ENCODE data around the gene KAZN.

Gene KAZN

DNA sequence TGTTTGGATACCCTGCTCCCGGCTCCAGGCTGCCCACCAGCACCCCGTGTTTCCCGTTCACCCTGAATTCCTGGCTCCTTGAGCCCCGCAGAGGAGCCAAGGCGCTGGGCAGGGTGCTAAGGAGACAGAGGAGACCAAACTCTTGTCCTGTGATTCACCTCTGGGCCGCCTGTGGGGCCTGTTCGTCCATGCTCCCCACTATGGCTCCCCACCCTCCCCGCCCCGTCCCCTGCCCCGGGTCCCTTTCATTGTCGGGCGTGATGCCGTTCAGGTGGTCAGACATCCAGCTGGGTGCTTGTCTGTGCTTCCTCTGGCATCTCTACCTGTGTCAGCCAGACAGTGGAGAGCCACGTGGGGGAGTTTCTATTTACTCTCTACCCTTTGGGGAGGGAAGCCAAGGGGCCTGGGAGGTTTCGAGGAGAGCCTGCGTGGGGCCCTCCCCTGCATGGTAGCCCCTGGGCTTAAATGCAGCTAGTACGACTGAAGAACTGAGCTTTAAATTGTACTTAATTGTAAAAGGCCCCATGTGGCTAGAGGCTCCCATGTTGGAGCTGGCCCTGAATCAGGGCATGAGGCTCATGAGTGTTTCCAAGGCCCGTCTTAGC is 333.7 kb downstream of the KAZN start:
- Mint-ChIP-seq H3K9me3 (no peaks in the 10 kb centered on the region), H3K27ac (no peak overlapping the region), H3K36me3 (no peaks in the 10 kb centered on the region), H3K4me3 (no peak overlapping the region), H3K4me1 (no peaks in the 10 kb centered on the region)
- ATAC-seq (no peak), DNase-seq (ENCODE audit: low spot score in 2 of 2) (no peak)

DNA sequence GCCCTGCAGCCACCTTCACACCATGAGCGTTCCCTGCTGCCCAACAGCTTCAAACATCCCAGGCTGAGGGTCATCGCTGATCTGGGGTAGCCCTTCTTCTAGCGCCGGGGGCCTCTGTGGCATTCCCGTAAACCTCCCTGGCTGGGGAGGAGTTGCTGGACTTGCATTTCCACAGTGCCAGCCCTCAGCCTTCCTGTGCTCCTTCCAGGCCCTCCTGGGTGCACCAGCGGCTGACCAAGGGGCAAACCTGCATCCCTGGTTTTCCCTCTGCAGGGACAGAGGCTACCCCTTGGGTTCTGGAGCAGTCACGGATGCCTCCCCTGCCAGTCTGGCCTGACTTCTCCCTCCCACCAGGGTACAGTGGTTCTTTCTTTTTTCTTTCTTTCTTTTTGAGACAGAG is 336.4 kb downstream of the KAZN start:
- no peaks in the 10 kb centered on the region for H3K36me3 Mint-ChIP-seq
- H3K4me1 Mint-ChIP-seq, result no peaks in the 10 kb centered on the region
- H3K27ac Mint-ChIP-seq, result no peak overlapping the region
- no peaks in the 10 kb centered on the region for H3K9me3 Mint-ChIP-seq
- ATAC-seq, result no peak
- no peak overlapping the region for H3K4me3 Mint-ChIP-seq
- no peak for DNase-seq (ENCODE audit: low spot score in 2 of 2)

- DNase-seq (ENCODE audit: low spot score in 2 of 2) (no peak), ATAC-seq (no peak)
- no peak overlapping the region for H3K4me3 Mint-ChIP-seq
- H3K36me3 Mint-ChIP-seq, result no peaks in the 10 kb centered on the region
- H3K27ac Mint-ChIP-seq, result no peak overlapping the region
- H3K4me1 Mint-ChIP-seq, result no peaks in the 10 kb centered on the region
- no peaks in the 10 kb centered on the region for H3K9me3 Mint-ChIP-seq
These were observed 338.3 kb downstream of the KAZN start for GRCh38 chr1:14936815-14937214.

- no peak for ATAC-seq
These were observed 338.9 kb downstream of the KAZN start for GRCh38 chr1:14937288-14937949.

GRCh38 chr1:14939527-14940284 is 341.2 kb downstream of the KAZN start:
- ATAC-seq (no peak), DNase-seq (ENCODE audit: low spot score in 2 of 2) (no peak)
- Mint-ChIP-seq H3K4me1 (no peaks in the 10 kb centered on the region), H3K27ac (no peak overlapping the region), H3K36me3 (no peaks in the 10 kb centered on the region), H3K4me3 (no peak overlapping the region), H3K9me3 (no peaks in the 10 kb centered on the region)

More at GRCh38 chr1:14937288-14937949, 338.9 kb downstream of the KAZN start:
- Mint-ChIP-seq H3K36me3 (no peaks in the 10 kb centered on the region), H3K27ac (peak overlapping the region; percentile 17), H3K4me3 (no peak overlapping the region), H3K9me3 (no peaks in the 10 kb centered on the region), H3K4me1 (no peaks in the 10 kb centered on the region)
- no peak for DNase-seq (ENCODE audit: low spot score in 2 of 2)

GRCh38 chr1:14940285-14940870 is 341.9 kb downstream of the KAZN start:
- no peaks in the 10 kb centered on the region for H3K9me3 Mint-ChIP-seq
- H3K4me3 Mint-ChIP-seq, result no peak overlapping the region

GRCh38 chr1:14941864-14942263 is 343.4 kb downstream of the KAZN start:
- Mint-ChIP-seq H3K27ac (no peak overlapping the region), H3K4me1 (no peaks in the 10 kb centered on the region), H3K9me3 (no peaks in the 10 kb centered on the region), H3K4me3 (no peak overlapping the region), H3K36me3 (no peaks in the 10 kb centered on the region)
- no peak for ATAC-seq
- DNase-seq (ENCODE audit: low spot score in 2 of 2), result no peak

More at GRCh38 chr1:14940285-14940870, 341.9 kb downstream of the KAZN start:
- Mint-ChIP-seq H3K4me1 (no peaks in the 10 kb centered on the region), H3K27ac (no peak overlapping the region), H3K36me3 (no peaks in the 10 kb centered on the region)
- no peak for DNase-seq (ENCODE audit: low spot score in 2 of 2)
- ATAC-seq, result no peak

GRCh38 chr1:14944471-14944985 is 346.0 kb downstream of the KAZN start:
- Mint-ChIP-seq H3K4me3 (no peak overlapping the region), H3K36me3 (no peaks in the 10 kb centered on the region), H3K9me3 (no peaks in the 10 kb centered on the region), H3K4me1 (no peaks in the 10 kb centered on the region), H3K27ac (no peak overlapping the region)
- DNase-seq (ENCODE audit: low spot score in 2 of 2) (no peak), ATAC-seq (no peak)

DNA sequence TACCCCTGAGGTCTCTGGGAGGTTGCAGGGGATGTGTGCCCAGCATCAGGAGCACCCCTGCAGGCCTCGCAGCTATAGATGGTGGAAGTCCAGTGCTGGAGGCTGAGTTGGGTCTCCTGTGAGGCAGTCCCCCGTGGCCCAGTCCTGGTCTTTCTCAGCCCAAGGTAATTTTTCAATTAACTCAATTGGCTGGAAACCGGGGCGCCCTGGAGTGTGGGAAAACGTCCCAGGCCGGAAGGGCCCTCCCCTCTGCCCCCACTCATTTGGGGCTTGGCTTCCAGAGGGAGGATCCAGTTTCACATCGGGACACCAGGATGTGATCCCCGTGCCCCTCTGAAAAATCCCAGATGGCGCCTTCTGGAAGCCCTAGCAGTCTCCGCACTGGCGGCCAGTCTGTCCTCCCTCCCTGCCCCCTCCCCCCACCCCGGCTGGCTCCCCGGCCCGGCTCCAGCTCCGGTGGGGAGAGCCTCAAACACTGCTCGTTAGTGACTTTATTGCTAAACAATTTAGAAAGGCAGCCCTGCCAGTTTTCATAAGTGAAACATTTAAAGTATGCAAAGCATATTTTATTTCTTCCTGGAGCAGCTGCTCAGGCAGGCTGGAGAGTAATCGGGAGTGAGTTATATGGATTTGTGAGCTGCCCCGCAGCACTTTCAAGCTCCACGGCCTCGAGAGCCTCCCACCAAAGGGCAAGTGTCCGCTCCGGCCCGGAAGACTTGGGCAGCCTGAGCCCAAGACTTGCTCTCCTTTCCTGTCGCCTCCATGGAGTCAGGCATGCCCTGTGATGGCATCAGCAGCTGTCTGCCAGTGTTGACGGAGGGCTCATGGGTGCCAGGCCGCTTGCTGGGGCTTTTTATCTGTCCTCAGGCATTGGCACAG is 346.9 kb downstream of the KAZN start:
- Mint-ChIP-seq H3K4me3 (no peak overlapping the region), H3K4me1 (no peaks in the 10 kb centered on the region), H3K27ac (no peak overlapping the region), H3K36me3 (no peaks in the 10 kb centered on the region), H3K9me3 (no peaks in the 10 kb centered on the region)
- no peak for DNase-seq (ENCODE audit: low spot score in 2 of 2)
- no peak for ATAC-seq

DNA sequence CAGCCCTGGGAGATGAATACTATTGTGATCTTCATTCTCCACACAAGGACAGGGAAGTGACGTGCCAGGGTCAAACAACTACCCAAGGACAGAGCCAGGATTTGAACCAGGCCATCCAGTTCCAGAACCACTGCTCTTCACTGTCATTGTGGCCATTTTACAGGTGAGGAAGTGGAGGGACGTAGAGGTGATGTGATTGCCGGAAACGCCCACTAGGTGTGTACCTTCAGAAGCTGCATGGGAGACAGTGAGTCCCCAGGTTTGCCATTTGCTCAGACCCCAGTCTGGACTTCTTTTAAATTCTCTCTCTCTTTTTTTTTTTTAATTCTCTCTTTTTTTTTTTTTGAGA is 347.5 kb downstream of the KAZN start:
- ATAC-seq (no peak), DNase-seq (ENCODE audit: low spot score in 2 of 2) (no peak)
- H3K27ac Mint-ChIP-seq, result no peak overlapping the region
- no peak overlapping the region for H3K4me3 Mint-ChIP-seq
- H3K9me3 Mint-ChIP-seq, result no peaks in the 10 kb centered on the region
- no peaks in the 10 kb centered on the region for H3K4me1 Mint-ChIP-seq
- no peaks in the 10 kb centered on the region for H3K36me3 Mint-ChIP-seq

- Mint-ChIP-seq H3K4me1 (no peaks in the 10 kb centered on the region), H3K36me3 (no peaks in the 10 kb centered on the region), H3K9me3 (no peaks in the 10 kb centered on the region), H3K27ac (no peak overlapping the region), H3K4me3 (no peak overlapping the region)
- ATAC-seq (no peak), DNase-seq (ENCODE audit: low spot score in 2 of 2) (no peak)
These were observed 348.3 kb downstream of the KAZN start for GRCh38 chr1:14946684-14947238.

DNA sequence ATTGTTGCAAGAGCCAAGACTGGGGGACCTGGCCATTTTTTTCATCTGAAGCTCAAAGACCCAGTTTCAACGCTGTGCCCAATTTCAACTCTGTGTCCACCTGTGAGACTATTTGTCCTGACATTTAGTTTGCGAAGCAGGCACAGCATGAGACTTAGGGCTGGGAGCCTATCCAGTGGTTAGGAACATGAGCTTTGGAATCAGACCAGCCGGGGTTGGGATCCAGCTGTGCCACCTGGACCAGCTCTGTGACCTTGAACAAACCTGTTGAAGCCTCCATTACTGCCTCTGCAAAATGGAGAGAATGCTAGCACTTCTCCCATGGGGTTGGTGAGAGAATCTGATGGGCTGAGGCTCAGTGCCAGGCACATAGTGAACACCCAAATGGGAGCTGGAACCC is 348.9 kb downstream of the KAZN start:
- Mint-ChIP-seq H3K27ac (no peak overlapping the region), H3K4me3 (no peak overlapping the region), H3K4me1 (no peaks in the 10 kb centered on the region), H3K9me3 (no peaks in the 10 kb centered on the region), H3K36me3 (no peaks in the 10 kb centered on the region)
- ATAC-seq (no peak), DNase-seq (ENCODE audit: low spot score in 2 of 2) (no peak)

DNA sequence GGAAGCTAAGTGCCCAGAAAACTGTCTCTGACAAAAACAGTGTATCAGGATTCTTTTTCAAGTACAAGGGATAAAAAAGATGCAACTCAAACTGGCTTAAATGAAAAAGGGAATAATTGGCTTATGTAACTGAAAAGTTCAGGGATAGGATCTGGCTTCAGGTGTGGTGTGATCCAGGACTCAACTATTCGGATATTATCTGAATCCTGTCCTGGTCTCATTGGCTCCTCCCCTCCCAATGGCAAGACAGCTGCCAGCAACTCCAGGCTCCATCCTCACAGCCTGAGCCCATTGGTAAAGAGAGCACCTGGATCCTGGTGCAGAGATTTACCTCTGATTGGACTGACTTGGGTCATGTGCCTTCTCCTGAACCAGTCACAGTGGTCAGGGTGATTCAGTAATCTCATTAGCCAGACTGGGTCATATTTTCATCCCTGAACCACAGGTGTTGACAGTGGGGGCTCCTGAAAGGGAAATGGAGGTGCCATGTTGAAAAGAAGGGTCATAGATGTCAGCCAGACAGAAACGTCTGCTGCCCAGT is 349.7 kb downstream of the KAZN start:
- DNase-seq (ENCODE audit: low spot score in 2 of 2) (no peak), ATAC-seq (no peak)
- H3K36me3 Mint-ChIP-seq, result no peaks in the 10 kb centered on the region
- H3K4me3 Mint-ChIP-seq, result no peak overlapping the region
- no peaks in the 10 kb centered on the region for H3K4me1 Mint-ChIP-seq
- H3K9me3 Mint-ChIP-seq, result no peaks in the 10 kb centered on the region
- H3K27ac Mint-ChIP-seq, result no peak overlapping the region

GRCh38 chr1:14949270-14949835 is 350.9 kb downstream of the KAZN start:
- no peak overlapping the region for H3K27ac Mint-ChIP-seq
- no peak overlapping the region for H3K4me3 Mint-ChIP-seq
- no peaks in the 10 kb centered on the region for H3K9me3 Mint-ChIP-seq
- ATAC-seq, result no peak
- DNase-seq (ENCODE audit: low spot score in 2 of 2), result no peak
- H3K4me1 Mint-ChIP-seq, result no peaks in the 10 kb centered on the region
- H3K36me3 Mint-ChIP-seq, result no peaks in the 10 kb centered on the region
